ENCODE results near the gene MPZL1.
A peak's percentile ranks its signal among the peaks of the same experiment; 100 is the strongest.
"Not testable (repeated sequence)": the region's sequence is repeated elsewhere in the genome, so short reads cannot be mapped to it uniquely, and the experiment has no call there.

The MPZL1 gene

DNA sequence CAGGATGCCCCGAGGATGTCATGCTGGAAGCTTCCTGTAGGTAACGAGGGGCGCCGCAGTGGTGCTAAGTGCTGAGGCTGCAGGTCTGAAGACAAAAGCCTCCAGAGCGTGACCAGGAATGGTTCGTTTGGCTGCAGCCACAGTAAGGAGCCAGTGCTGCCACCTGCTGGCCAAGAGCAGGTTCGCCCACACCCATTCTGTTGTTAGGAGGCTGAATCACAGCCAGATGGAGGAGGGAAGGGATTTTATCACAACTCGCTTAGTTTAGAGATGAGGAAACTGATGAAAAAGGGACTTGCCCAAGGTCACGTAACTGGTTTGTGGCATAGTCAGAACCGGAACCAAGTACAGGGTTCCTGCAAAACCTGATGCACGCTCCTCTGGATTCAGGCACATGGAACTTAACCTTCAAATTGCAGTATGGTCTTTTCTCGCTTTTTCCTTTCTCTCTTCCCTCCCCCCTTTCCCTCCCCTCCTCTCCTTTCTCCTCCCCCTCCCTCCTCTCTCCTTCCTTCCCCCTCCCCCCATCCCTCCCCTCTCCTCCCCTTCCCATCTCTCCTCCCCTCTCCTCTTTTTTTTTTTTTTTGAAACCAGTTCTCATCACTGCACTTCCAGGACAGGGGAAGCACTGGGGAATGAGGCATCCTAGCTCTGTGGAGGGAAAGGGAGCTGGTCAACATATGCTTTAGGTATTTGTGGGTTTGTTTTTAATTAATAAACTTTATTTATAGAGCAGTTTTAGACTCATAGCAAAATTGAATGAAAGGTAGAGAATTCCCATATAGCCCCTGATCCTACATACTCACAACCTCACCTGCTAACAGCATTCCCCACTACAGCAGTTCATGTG is 81.8 kb downstream of the MPZL1 start:
- peak; percentile 87 for DNase-seq (ENCODE audit: low spot score)
- TF ChIP-seq, protein P1, sequence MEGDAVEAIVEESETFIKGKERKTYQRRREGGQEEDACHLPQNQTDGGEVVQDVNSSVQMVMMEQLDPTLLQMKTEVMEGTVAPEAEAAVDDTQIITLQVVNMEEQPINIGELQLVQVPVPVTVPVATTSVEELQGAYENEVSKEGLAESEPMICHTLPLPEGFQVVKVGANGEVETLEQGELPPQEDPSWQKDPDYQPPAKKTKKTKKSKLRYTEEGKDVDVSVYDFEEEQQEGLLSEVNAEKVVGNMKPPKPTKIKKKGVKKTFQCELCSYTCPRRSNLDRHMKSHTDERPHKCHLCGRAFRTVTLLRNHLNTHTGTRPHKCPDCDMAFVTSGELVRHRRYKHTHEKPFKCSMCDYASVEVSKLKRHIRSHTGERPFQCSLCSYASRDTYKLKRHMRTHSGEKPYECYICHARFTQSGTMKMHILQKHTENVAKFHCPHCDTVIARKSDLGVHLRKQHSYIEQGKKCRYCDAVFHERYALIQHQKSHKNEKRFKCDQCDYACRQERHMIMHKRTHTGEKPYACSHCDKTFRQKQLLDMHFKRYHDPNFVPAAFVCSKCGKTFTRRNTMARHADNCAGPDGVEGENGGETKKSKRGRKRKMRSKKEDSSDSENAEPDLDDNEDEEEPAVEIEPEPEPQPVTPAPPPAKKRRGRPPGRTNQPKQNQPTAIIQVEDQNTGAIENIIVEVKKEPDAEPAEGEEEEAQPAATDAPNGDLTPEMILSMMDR (conservative IDR thresholded peaks at IDR 0.05; ENCODE audit: low read depth) = peak; percentile 93
- POLR2A ChIA-PET (ENCODE audit: low non-redundant PET) = interaction anchor here (0.5 kb wide), 1 partner anchor 87 kb away, joined by 7 read pairs; no protein-coding TSS in a partner anchor
- H3K27ac ChIP-seq = peak overlapping the region; percentile 59
- CTCF ChIA-PET = interaction anchor here (0.6 to 1.2 kb wide), 5 partner anchors 30 to 186 kb away, joined by 3 to 8 read pairs (median 4); partner anchors contain the start of gene MPC2

DNA sequence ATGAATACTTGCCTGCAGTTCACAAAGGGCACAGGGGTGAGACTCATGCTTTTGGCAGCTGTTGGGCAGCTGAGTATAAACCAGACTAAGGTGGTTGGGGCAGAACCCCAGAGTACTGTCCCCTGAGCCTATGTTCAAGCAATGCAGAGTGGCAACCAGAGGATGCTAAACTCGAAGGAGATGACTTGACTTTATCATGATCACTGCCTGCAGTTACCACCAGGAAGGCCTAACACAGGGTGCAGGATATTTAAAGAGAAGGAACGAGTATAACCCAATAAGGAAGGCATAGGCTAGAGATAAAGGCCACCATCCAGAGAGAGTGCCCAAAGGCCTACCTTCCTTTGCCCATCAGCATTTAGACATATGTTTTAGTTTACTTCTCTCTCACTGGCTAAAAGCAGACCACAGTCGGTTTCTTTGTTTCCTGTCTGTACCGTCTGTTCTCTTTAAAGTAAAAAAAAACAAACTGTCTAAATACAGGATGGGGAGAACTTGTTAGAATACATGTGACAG is 83.3 kb downstream of the MPZL1 start:
- no peak for DNase-seq (ENCODE audit: low spot score)
- ChIA-PET CTCF (interaction anchor here (0.6 kb wide), 1 partner anchor 330 kb away, joined by 4 read pairs; no protein-coding TSS in a partner anchor), POLR2A (ENCODE audit: low non-redundant PET) (no interaction called here)
- H3K27ac ChIP-seq = no peak overlapping the region
- TF ChIP-seq, protein P1 (conservative IDR thresholded peaks at IDR 0.05; ENCODE audit: low read depth) = no peak

DNA sequence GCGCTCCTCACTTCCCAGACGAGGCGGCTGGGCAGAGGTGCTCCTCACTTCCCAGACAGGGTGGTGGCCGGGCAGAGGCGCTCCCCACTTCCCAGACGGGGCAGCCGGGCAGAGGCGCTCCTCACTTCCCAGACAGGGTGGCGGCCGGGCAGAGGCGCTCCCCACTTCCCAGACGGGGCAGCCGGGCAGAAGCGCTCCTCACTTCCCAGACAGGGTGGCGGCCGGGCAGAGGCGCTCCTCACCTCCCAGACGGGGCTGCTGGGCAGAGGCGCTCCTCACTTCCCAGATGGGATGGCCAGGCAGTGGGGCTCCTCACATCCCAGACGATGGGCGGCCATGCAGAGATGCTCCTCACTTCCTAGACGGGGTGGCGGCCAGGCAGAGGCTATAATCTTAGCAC is 84.5 kb downstream of the MPZL1 start:
- DNase-seq (ENCODE audit: low spot score); CTCF ChIA-PET; H3K27ac ChIP-seq; POLR2A ChIA-PET (ENCODE audit: low non-redundant PET): not testable (repeated sequence)

DNA sequence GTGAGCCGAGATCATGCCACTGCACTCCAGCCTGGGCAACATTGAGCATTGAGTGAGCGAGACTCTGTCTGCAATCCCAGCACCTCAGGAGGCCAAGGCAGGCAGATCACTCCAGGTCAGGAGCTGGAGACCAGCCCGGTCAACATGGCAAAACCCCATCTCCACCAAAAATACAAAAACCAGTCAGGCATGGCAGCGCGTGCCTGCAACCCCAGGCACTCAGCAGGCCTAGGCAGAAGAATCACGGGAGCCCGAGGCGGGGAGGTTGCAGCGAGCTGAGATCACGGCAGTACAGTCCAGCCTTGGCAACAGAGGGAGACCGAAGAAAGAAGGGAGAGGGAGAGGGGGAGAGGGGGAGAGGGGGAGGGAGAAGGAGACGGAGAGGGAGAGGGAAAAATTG is 84.9 kb downstream of the MPZL1 start:
- H3K27ac ChIP-seq; DNase-seq (ENCODE audit: low spot score); POLR2A ChIA-PET (ENCODE audit: low non-redundant PET); CTCF ChIA-PET: not testable (repeated sequence)

DNA sequence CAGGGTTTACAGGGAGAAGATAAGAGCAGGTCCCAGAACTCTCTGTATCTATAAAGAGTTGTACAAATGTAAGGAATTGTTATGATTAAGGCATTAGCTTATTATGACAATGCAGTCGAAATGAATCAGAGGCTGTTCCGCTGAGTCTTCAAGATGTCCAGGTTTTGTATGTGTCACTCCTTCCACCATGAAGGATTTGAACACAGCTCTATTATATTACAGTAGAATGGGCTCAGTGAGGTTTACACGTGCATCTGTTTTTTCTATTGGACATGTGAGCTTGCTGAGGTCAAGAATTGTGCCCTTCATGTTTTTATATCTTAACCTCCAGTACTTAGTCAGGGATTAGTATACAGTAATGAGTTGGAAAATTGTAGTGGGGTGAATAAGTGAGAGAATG is 86.3 kb downstream of the MPZL1 start:
- H3K27ac ChIP-seq = no peak overlapping the region
- POLR2A ChIA-PET (ENCODE audit: low non-redundant PET) = no interaction called here
- no peak for DNase-seq (ENCODE audit: low spot score)
- CTCF ChIA-PET = no interaction called here
- TF ChIP-seq, protein P1 (conservative IDR thresholded peaks at IDR 0.05; ENCODE audit: low read depth) = no peak

DNA sequence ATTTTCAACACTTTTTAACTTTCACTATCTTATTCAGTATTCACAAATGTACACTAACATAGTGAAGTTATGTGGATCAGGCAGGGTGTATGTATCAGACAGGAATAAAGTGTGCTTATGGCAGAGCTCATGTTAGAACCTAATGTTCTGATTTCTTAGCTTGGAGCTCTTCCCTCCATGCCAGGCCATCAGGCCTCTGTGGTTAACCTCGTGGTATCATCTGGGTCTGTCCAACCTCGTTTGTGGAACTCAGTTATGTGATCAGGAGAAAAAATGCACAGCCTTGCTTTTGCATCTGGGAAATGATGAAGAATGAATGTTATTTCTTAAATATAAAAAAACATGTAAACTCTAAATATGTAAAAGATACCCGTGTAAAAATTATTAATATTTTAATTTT is 86.9 kb downstream of the MPZL1 start:
- no peak overlapping the region for H3K27ac ChIP-seq
- CTCF ChIA-PET = interaction anchor here (0.6 kb wide), 1 partner anchor 9 kb away, joined by 8 read pairs; no protein-coding TSS in a partner anchor
- POLR2A ChIA-PET (ENCODE audit: low non-redundant PET) = no interaction called here
- TF ChIP-seq, protein P1 (conservative IDR thresholded peaks at IDR 0.05; ENCODE audit: low read depth) = no peak
- DNase-seq (ENCODE audit: low spot score) = no peak

DNA sequence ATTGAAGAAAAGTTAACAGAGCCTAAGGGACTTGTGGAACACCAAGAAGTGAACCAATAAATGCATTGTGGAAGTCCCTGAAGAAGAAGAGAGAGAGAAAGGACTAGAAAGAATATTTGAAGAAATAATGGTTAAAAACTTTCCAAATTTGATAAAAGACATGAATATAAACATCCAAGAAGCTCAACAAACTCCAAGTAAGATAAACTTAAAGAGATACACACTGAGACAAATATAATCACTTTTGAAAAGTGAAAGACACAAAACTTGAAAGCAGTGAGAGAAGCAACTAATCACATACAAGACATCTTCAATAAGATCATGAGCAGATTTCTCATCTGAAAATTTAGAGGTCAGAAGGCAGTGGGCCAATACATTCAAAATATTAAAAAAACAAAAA is 91.2 kb downstream of the MPZL1 start:
- ChIA-PET POLR2A (ENCODE audit: low non-redundant PET) (no interaction called here), CTCF (no interaction called here)
- H3K27ac ChIP-seq = no peak overlapping the region
- no peak for DNase-seq (ENCODE audit: low spot score)
- TF ChIP-seq, protein P1 (conservative IDR thresholded peaks at IDR 0.05; ENCODE audit: low read depth) = no peak

Measured in RWPE1 (cell line).